Upper lobe of right lung (tissue), 1 donor: ENCODE measurements around the gene NFIX. TPM values are rescaled to one million over a fixed set of nuclear protein-coding genes. Genes with fewer than 3 reads are reported as not detected.
"Not testable (repeated sequence)": the region's sequence is repeated elsewhere in the genome, so short reads cannot be mapped to it uniquely, and the experiment has no call there.

ENCODE experiments used
- ATAC-seq: fragments of 200-7000 bp; cut with Tn5 transposase; one replicate; pipeline ENCODE4 v1.9.1; 2020; ENCODE audit warnings: mild to moderate bottlenecking, moderate library complexity
- DNase-seq: peaks from one replicate; pipeline ENCODE4 v3.0.0-alpha.2; 2020
- H3K27ac ChIP-seq: fragments of 200-600 bp; one replicate; pipeline ENCODE4 v1.8.0; 2022
- H3K27me3 ChIP-seq: fragments of 200-600 bp; one replicate; pipeline ENCODE4 v1.8.0; 2022; ENCODE audit warnings: mild to moderate bottlenecking
- H3K36me3 ChIP-seq: fragments of 200-600 bp; one replicate; pipeline ENCODE4 v1.8.0; 2022
- H3K4me1 ChIP-seq: fragments of 200-600 bp; one replicate; pipeline ENCODE4 v1.8.0; 2022
- H3K4me3 ChIP-seq: fragments of 200-600 bp; one replicate; pipeline ENCODE4 v1.8.0; 2022; ENCODE audit warnings: mild to moderate bottlenecking
- H3K9me3 ChIP-seq: fragments of 200-600 bp; one replicate; pipeline ENCODE4 v1.8.0; 2022
- CTCF ChIP-seq: fragments of 200-600 bp; IDR thresholded peaks from one replicate; pipeline ENCODE4 v1.8.0; 2022; ENCODE audit warnings: antibody characterized with exemption
- intact Hi-C: fragments of 100-400 bp; cut with DNase I; formaldehyde crosslinking; loops from one replicate; pipeline ENCODE4 v1.11.0; 2022
- total RNA-seq: library from RNA; stranded (reverse); fragmentation: NEBNext Ultra II Directional; extraction: Animal tissue kit (Norgen Biotek cat#: 25700); gene quantifications from one replicate; pipeline ENCODE4 v1.2.1, GENCODE V29; 2021
- donor health status: DM: no; HTN: yes; CAD: no; lungs with severe emphysema.

NFIX gene
- total RNA-seq, 1 donor from 2014 or later: 168 TPM

- DNase-seq (peak; percentile 92), ATAC-seq (peak; percentile 98)
- Histone ChIP-seq H3K9me3 (no peaks in the 10 kb centered on the region), H3K4me3 (peak within 1 kb of the TSS; percentile 86), H3K27ac (peak within 1 kb of the TSS; percentile 89), H3K36me3 (peaks cover 34% of the 10 kb centered on the region), H3K27me3 (no peaks in the 10 kb centered on the region), H3K4me1 (peaks cover 23% of the 10 kb centered on the region)
- intact Hi-C loops: no loop called here
- TF ChIP-seq CTCF: no peak
These were observed 38.6 kb upstream of the NFIX start, which contains the start of gene GADD45GIP1 for GRCh38 chr19:12956446-12957388. Gene GADD45GIP1 (minus strand): TSS chr19:12957223. CDS start chr19:12957212, 11 bp downstream.

GRCh38 chr19:12957389-12957952 is 37.8 kb upstream of the NFIX start:
- H3K27me3 ChIP-seq, ATAC-seq, DNase-seq, intact Hi-C loops, H3K9me3 ChIP-seq: not testable (repeated sequence)
- Histone ChIP-seq H3K4me3 (peak overlapping the region; percentile 86), H3K36me3 (peaks cover 27% of the 10 kb centered on the region), H3K4me1 (peaks cover 22% of the 10 kb centered on the region), H3K27ac (peak overlapping the region; percentile 89)

GRCh38 chr19:12959481-12959880 is 35.8 kb upstream of the NFIX start:
- intact Hi-C loops: no loop called here
- no peak for DNase-seq
- Histone ChIP-seq H3K27ac (no peak overlapping the region), H3K9me3 (no peaks in the 10 kb centered on the region), H3K27me3 (no peaks in the 10 kb centered on the region), H3K4me1 (peaks cover 10% of the 10 kb centered on the region), H3K36me3 (peaks cover 8% of the 10 kb centered on the region), H3K4me3 (no peak overlapping the region)
- TF ChIP-seq CTCF: no peak
- no peak for ATAC-seq

DNA sequence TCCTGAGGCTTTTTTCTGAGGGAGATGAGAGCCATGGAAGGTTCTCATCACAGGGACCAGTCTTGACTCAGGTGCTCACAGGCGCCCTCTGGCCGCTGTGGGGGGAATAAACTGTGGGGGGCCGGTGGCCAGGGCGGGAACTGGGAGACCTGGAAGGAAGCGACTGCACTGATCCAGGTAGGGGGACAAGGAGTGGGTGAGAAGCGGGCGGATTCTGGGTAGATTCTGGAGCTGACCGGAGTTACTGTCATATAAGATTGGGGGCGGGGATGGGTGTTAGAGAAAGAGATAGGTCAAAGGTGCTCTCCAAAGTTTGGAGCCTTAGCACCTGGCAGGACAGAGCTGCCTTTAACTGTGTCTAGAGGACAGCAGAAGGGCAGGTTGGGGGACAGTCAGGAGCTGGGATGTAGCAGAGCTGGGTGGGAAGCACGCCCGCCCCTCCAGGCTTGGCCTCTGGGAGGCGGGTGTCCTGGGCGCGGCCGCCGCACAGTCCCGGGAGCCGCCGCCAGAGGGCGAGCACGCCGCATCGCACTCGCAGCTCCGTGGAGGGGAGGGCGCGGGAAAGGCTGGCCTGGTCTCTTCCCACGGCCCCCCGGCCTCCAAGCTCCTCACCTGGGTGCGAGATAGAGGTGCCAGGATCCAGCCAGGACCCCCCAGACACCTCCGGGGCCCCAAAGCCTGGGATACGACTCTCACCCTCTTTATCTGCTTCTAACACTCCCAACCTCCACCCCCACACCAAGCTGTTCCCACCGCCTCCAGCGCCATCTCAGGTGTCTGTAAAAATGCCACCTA is 30.1 kb upstream of the NFIX start:
- ATAC-seq (peak; percentile 98), DNase-seq (peak; percentile 92)
- no peaks in the 10 kb centered on the region for H3K27me3 ChIP-seq
- peak overlapping the region; percentile 44 for H3K4me3 ChIP-seq
- H3K4me1 ChIP-seq: no peaks in the 10 kb centered on the region
- no peaks in the 10 kb centered on the region for H3K9me3 ChIP-seq
- H3K27ac ChIP-seq: peak overlapping the region; percentile 44
- H3K36me3 ChIP-seq: no peaks in the 10 kb centered on the region
- intact Hi-C loops: no loop called here
- peak; percentile 85 for TF ChIP-seq CTCF

DNA sequence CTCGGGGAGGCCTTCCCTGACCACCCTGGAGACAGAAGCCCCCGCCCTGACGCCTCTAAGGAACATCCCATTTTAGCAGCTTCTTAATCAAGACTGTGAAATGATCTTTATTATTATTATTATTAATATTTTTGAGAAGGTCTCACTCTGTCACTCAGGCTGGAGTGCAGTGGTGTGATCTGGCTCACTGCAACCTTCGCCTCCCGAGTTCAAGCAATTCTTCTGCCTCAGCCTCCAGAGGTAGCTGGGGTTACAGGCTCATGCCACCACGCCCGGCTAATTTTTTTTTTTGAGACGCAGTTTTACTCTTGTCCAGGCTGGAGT is 29.5 kb upstream of the NFIX start:
- H3K4me3 ChIP-seq: no peak overlapping the region
- no peaks in the 10 kb centered on the region for H3K27me3 ChIP-seq
- H3K27ac ChIP-seq: no peak overlapping the region
- no peaks in the 10 kb centered on the region for H3K9me3 ChIP-seq
- H3K36me3 ChIP-seq: no peaks in the 10 kb centered on the region
- DNase-seq (no peak), ATAC-seq (no peak)
- no peaks in the 10 kb centered on the region for H3K4me1 ChIP-seq
- no peak for TF ChIP-seq CTCF
- intact Hi-C loops: no loop called here
